GM12878 (cell line): ENCODE measurements around the gene ERC2. TPM values are rescaled to one million over a fixed set of nuclear protein-coding genes. Genes with fewer than 3 reads are reported as not detected.

Experiments
- ATAC-seq: fragments of 200-7000 bp; cut with Tn5 transposase; 3 replicates; pipeline ENCODE4 v1.9.1; 2020; ENCODE audit warnings: mild to moderate bottlenecking, moderate library complexity
- BruUV-seq: library from RNA; stranded (reverse); fragments of 400-500 nt; replicated peaks from 2 replicates; lab custom pipeline; 2021; lab: Mats Ljungman, UMichigan
- CTCF ChIA-PET: fragments of 300-600 bp; sonication (Branson Sonifier 250); formaldehyde crosslinking; extraction: SDS; loops from one replicate; lab custom pipeline; 2021; ENCODE audit warnings: inconsistent platforms; lab: Yijun Ruan, JAX
- POLR2A ChIA-PET: fragments of 350-600 bp; formaldehyde crosslinking; extraction: SDS; loops from one replicate; lab custom pipeline; 2021; ENCODE audit warnings: inconsistent platforms; lab: Charles Lee
- RAD21 ChIA-PET: fragments of 300-600 bp; sonication (Branson Sonifier 250); formaldehyde crosslinking; loops from one replicate; lab custom pipeline; 2023; ENCODE audit warnings: antibody characterized with exemption; ENCODE audit not compliant: unreplicated experiment; lab: Charles Lee
- SMC1A ChIA-PET: fragments of 300-600 bp; sonication (Branson Sonifier 250); formaldehyde crosslinking; loops from one replicate; lab custom pipeline; 2023; ENCODE audit not compliant: unreplicated experiment, uncharacterized antibody; lab: Charles Lee
- DNase-seq: peaks from one replicate; pipeline ENCODE4 v3.0.0-alpha.2; 2011; ENCODE audit warnings: low read depth, low spot score
- FAIRE-seq: peaks from 3 replicates; lab custom pipeline; 2011; peaks lifted over from hg19 to GRCh38; lab: Jason Lieb, UNC
- H2AFZ ChIP-seq: 2 replicates; pipeline ENCODE4 v1.6.0; 2011; ENCODE audit warnings: low read depth, low read length, control low read depth; ENCODE audit not compliant: control insufficient read depth
- H3K27ac ChIP-seq: 2 replicates; pipeline ENCODE4 v1.5.1; 2011; ENCODE audit warnings: control low read depth; ENCODE audit not compliant: control insufficient read depth, insufficient read depth
- H3K27me3 ChIP-seq, 2 experiments: replicated peaks in 1 of 2; 2 replicates each; pipeline versions ENCODE4 v1.6.0 to v1.6.1; 2011; ENCODE audit warnings: low read length in 1 of 2; ENCODE audit not compliant: control insufficient read depth in 2 of 2, insufficient read depth in 2 of 2
- H3K36me3 ChIP-seq, 2 experiments: 2 replicates each; pipeline ENCODE4 v1.5.1; 2011; ENCODE audit warnings: low read length in 1 of 2; ENCODE audit not compliant: control insufficient read depth in 2 of 2, insufficient read depth in 2 of 2
- H3K4me1 ChIP-seq: 2 replicates; pipeline ENCODE4 v1.6.1; 2011; ENCODE audit warnings: mild to moderate bottlenecking, low read length, moderate library complexity, mixed read lengths; ENCODE audit not compliant: control insufficient read depth, insufficient read depth
- H3K4me2 ChIP-seq: 2 replicates; pipeline ENCODE4 v1.6.0; 2011; ENCODE audit warnings: control low read depth; ENCODE audit not compliant: control insufficient read depth, insufficient read depth
- H3K4me3 ChIP-seq: fragments of 200-600 bp; sonication (generic); 2 replicates; pipeline ENCODE4 v1.5.1; 2016
- H3K79me2 ChIP-seq: 2 replicates; pipeline ENCODE4 v1.6.0; 2011; ENCODE audit warnings: low read length; ENCODE audit not compliant: control insufficient read depth, insufficient read depth
- H3K9ac ChIP-seq: 2 replicates; pipeline ENCODE4 v1.8.0; 2011; ENCODE audit warnings: low read length, control low read depth, mixed read lengths; ENCODE audit not compliant: control insufficient read depth, insufficient read depth
- H3K9me3 ChIP-seq: replicated peaks from 3 replicates; pipeline ENCODE4 v1.5.1; 2011; ENCODE audit warnings: mild to moderate bottlenecking, low read length; ENCODE audit not compliant: control insufficient read depth, insufficient read depth
- H4K20me1 ChIP-seq: 2 replicates; pipeline ENCODE4 v1.6.0; 2011; ENCODE audit not compliant: control insufficient read depth, insufficient read depth
- IRF5 ChIP-seq: fragments of 450-650 bp; IDR thresholded peaks from 2 replicates; pipeline ENCODE4 v1.6.1; 2017; ENCODE audit warnings: borderline replicate concordance
- NFXL1 ChIP-seq: fragments of 450-650 bp; IDR thresholded peaks from 2 replicates; pipeline ENCODE4 v1.6.1; 2017; ENCODE audit warnings: antibody characterized with exemption, mild to moderate bottlenecking, borderline replicate concordance
- POU2F2 ChIP-seq: IDR thresholded peaks from 3 replicates; pipeline ENCODE4 v1.6.1; 2011; ENCODE audit warnings: low read depth, mild to moderate bottlenecking, low read length, borderline replicate concordance
- RAD21 ChIP-seq: IDR thresholded peaks from 2 replicates; pipeline ENCODE4 v1.6.1; 2011; ENCODE audit warnings: mild to moderate bottlenecking, low read depth, low read length, moderate library complexity; ENCODE audit not compliant: insufficient read depth
- SP1 ChIP-seq: IDR thresholded peaks from one replicate; pipeline ENCODE4 v1.6.1; 2011; ENCODE audit warnings: low read depth, low read length
- SUPT20H ChIP-seq: IDR thresholded peaks from 2 replicates; pipeline ENCODE4 v1.6.1; 2011; ENCODE audit warnings: low read depth, mild to moderate bottlenecking, low read length, moderate library complexity, borderline replicate concordance; ENCODE audit not compliant: control insufficient read depth
- ZBTB33 ChIP-seq: fragments of 450-650 bp; IDR thresholded peaks from 2 replicates; pipeline ENCODE4 v1.6.1; 2017; ENCODE audit warnings: mild to moderate bottlenecking
- ZNF274 ChIP-seq: IDR thresholded peaks from one replicate; pipeline ENCODE4 v1.8.0; 2011; ENCODE audit not compliant: insufficient read length, insufficient read depth
- WGBS: methylation state at CpG from one replicate; pipeline ENCODE4 v1.1.6; 2016; ENCODE audit warnings: low lambda C conversion rate; ENCODE audit not compliant: insufficient replicate concordance, insufficient coverage; ENCODE audit errors: missing lambda C conversion rate; 5-methylcytosine and 5-hydroxymethylcytosine counted together
- in situ Hi-C: fragments of 300-500 bp; cut with MboI; formaldehyde crosslinking; loops from 9 replicates; pipeline ENCODE4 v1.14.3; 2018; ENCODE audit warnings: mixed read lengths
- intact Hi-C: fragments of 100-400 bp; cut with micrococcal nuclease; formaldehyde crosslinking; loops from one replicate; pipeline ENCODE4 v1.14.2; 2022; ENCODE audit not compliant: unreplicated experiment
- polyA plus RNA-seq, 11 experiments: library from polyadenylated mRNA; depleted of rRNA in 4 of 11; unstranded in 6 of 11; stranded (reverse) in 5 of 11; fragments of >200 nt; fragmentation: Nextera tagmentation in 4 of 11; fragmentation: Illumina TruSeq in 1 of 11; extraction: Ambion mirVana in 4 of 11; extraction: Trizol in 1 of 11; gene quantifications; 1 replicate in 1 of 11; 2 replicates in 10 of 11; pipeline versions ENCODE4 v1.2.1 to v1.2.3, GENCODE V29; 2011 to 2016; ENCODE audit warnings: inconsistent platforms in 2 of 11, missing spikeins in 2 of 11, low read depth in 1 of 11
- total RNA-seq, 4 experiments: library from RNA; depleted of rRNA in 3 of 4; stranded (reverse); fragments of >200 nt in 3 of 4; fragmentation: Illumina TruSeq in 1 of 4; extraction: Trizol in 1 of 4; gene quantifications; 2 replicates each; pipeline versions ENCODE4 v1.2.1 to v1.2.3, GENCODE V29; 2013 to 2021

Gene ERC2
- total and polyA plus RNA-seq, 10 of the 15 experiments (the other 5 are each of a cell fraction or from before 2014, with no cell fraction given), result 0.06 to 1.4 (median 0.12) TPM; not detected in 3

GRCh38 chr3:55574671-55575070 is 893.6 kb downstream of the ERC2 start:
- ChIA-PET POLR2A (no interaction called here), CTCF (no interaction called here), SMC1A (interaction anchor here (0.8 to 1.2 kb wide), 2 partner anchors 75 to 97 kb away, joined by 3 read pairs; no protein-coding TSS in a partner anchor), RAD21 (no interaction called here)
- Histone ChIP-seq H3K4me3 (no peak overlapping the region), H2AFZ (no peak overlapping the region), H4K20me1 (no peaks in the 10 kb centered on the region), H3K79me2 (no peaks in the 10 kb centered on the region), H3K27me3 (no peaks in the 10 kb centered on the region), H3K27ac (no peak overlapping the region), H3K4me2 (no peak overlapping the region), H3K36me3 (no peaks in the 10 kb centered on the region), H3K4me1 (peaks cover 5% of the 10 kb centered on the region), H3K9ac (no peak overlapping the region), H3K9me3 (no peaks in the 10 kb centered on the region)
- intact Hi-C loops (no loop called here), in situ Hi-C loops (no loop called here)
- no peak for ATAC-seq
- no peak for DNase-seq
- FAIRE-seq, result no peak
- 12% methylated on average over 3 of the region's 3 CpGs for WGBS
- TF ChIP-seq IRF5 (no peak), ZNF274 (no peak)
- BruUV-seq, result no TSS peak

GRCh38 chr3:55572816-55573215 is 895.5 kb downstream of the ERC2 start:
- H3K4me3 ChIP-seq, result no peak overlapping the region
- TF ChIP-seq NFXL1, result no peak
- no peak for TF ChIP-seq RAD21
- no peak for TF ChIP-seq ZBTB33
- TF ChIP-seq POU2F2, result no peak
- TF ChIP-seq SUPT20H, result no peak
- TF ChIP-seq SP1, result no peak
- TF ChIP-seq, all 136 proteins: peak for 0
- in situ Hi-C loops (no loop called here), intact Hi-C loops (no loop called here)
- Histone ChIP-seq H3K9ac (no peak overlapping the region), H3K27ac (no peak overlapping the region), H3K79me2 (no peaks in the 10 kb centered on the region), H3K27me3 (no peaks in the 10 kb centered on the region), H2AFZ (no peak overlapping the region), H3K9me3 (no peaks in the 10 kb centered on the region), H3K4me1 (peaks cover 5% of the 10 kb centered on the region), H3K4me2 (no peak overlapping the region), H3K36me3 (no peaks in the 10 kb centered on the region), H4K20me1 (no peaks in the 10 kb centered on the region)
- POLR2A ChIA-PET, result no interaction called here
- CTCF ChIA-PET, result no interaction called here
- RAD21 ChIA-PET, result no interaction called here
- SMC1A ChIA-PET, result interaction anchor here (1.0 kb wide), 2 partner anchors 9 to 30 kb away, joined by 3 read pairs; no protein-coding TSS in a partner anchor
- FAIRE-seq (no peak), DNase-seq (no peak), ATAC-seq (no peak)
- 90% methylated on average over 2 of the region's 2 CpGs for WGBS
- BruUV-seq, result no TSS peak
